T47D (cell line): ENCODE results near the gene LYSMD2.
"Not testable (repeated sequence)": the region's sequence is repeated elsewhere in the genome, so short reads cannot be mapped to it uniquely, and the experiment has no call there.

Experiments used
- DNase-seq, 2 experiments: peaks; one replicate each; pipeline versions ENCODE4 v3.0.0 to v3.0.0-alpha.2; 2011 to 2012; ENCODE audit warnings: low read depth in 1 of 2, low spot score in 1 of 2
- JUND ChIP-seq: IDR thresholded peaks from 2 replicates; pipeline ENCODE4 v1.6.1; 2012; ENCODE audit warnings: low read depth
- in situ Hi-C: cut with HindIII; loops from 2 replicates; pipeline ENCODE4 v1.10.0; 2016; ENCODE audit warnings: low sequenced_read_pairs, low pct_unique_long_range_greater_than_20kb

The LYSMD2 gene

GRCh38 chr15:51737522-51738305 is at the start of gene LYSMD2:
TSS of gene LYSMD2 (minus strand) at chr15:51737655. CDS start at chr15:51737622, 33 bp downstream.
- no peak for TF ChIP-seq JUND
- DNase-seq: peak; percentile 61 to 62
- in situ Hi-C loops: no loop called here

- DNase-seq, in situ Hi-C loops: not testable (repeated sequence)
Measured at GRCh38 chr15:51787130-51787529, 49.7 kb upstream of the LYSMD2 start.

- in situ Hi-C loops: no loop called here
- DNase-seq: no peak
- TF ChIP-seq JUND: no peak
Measured at GRCh38 chr15:51783967-51784366, 46.5 kb upstream of the LYSMD2 start.

GRCh38 chr15:51782357-51782896 is 45.0 kb upstream of the LYSMD2 start:
- in situ Hi-C loops: no loop called here
- TF ChIP-seq JUND: no peak
- peak in 1 of 2 experiments; percentile 51 for DNase-seq

GRCh38 chr15:51781506-51781905 is 44.1 kb upstream of the LYSMD2 start:
- DNase-seq: no peak
- TF ChIP-seq JUND: no peak
- in situ Hi-C loops: no loop called here

- no peak for TF ChIP-seq JUND
- in situ Hi-C loops: no loop called here
- DNase-seq: no peak
Measured at GRCh38 chr15:51780636-51781035, 43.2 kb upstream of the LYSMD2 start.

- DNase-seq: peak; percentile 62 to 88
- TF ChIP-seq JUND: no peak
- in situ Hi-C loops: no loop called here
Measured at GRCh38 chr15:51776952-51777569, 39.6 kb upstream of the LYSMD2 start.

- in situ Hi-C loops: no loop called here
Measured at GRCh38 chr15:51775967-51776816, 38.7 kb upstream of the LYSMD2 start.

GRCh38 chr15:51774916-51775315 is 37.5 kb upstream of the LYSMD2 start:
- in situ Hi-C loops: no loop called here
- TF ChIP-seq JUND: no peak
- DNase-seq: no peak

More at GRCh38 chr15:51775967-51776816, 38.7 kb upstream of the LYSMD2 start:
- peak; percentile 16 to 69 for DNase-seq
- no peak for TF ChIP-seq JUND

GRCh38 chr15:51771773-51772172 is 34.3 kb upstream of the LYSMD2 start:
- no peak for DNase-seq
- no peak for TF ChIP-seq JUND
- in situ Hi-C loops: no loop called here

- no peak for TF ChIP-seq JUND
- no peak for DNase-seq
- in situ Hi-C loops: no loop called here
Measured at GRCh38 chr15:51770902-51771301, 33.4 kb upstream of the LYSMD2 start.

GRCh38 chr15:51768018-51768417 is 30.6 kb upstream of the LYSMD2 start:
- in situ Hi-C loops: no loop called here
- no peak for DNase-seq
- TF ChIP-seq JUND: no peak
